ENCODE results near the gene ABL1.

ABL1 gene

DNA sequence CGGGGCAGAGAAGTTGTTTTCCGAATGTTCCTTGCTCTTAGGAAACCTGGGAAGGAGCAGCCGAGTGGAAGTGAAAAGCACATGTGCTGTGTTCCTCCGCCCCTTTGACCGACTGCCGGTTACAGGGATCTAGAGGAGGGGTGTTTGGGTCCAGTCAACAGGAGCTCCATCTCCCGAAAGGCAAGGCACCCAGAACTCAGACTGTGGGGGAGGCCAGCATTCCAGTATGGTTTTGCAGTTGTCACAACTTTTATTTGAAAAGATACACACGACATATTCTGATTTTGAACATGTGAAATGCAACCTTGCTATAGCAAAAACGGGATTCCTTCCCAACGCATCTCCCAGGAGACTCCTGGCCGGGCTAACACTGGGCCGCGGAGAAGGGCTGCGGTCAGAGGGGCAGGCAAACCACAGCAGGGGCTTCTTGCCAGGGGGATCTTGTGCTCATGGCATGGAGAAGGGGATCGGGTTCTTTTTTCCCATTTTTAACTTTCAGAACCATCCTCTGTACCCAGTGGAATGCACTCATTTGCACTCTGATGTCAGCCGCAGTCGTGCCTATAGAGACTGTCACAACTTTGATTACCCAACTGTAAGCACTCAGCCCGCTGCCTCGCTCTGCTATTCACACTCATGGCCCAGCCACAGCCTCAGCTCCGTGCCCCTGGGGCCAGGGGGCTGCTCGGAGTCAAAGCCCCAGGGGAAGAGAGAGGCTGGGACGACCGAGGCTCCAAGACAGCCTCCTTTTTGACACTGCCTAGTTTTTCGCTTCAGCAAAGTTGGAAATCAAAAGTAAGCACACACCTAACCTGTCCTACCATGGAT is 57.6 kb downstream of the ABL1 start:
- ChIA-PET POLR2A (no interaction called here), CTCF (interaction anchor here (1.0 kb wide), 1 partner anchor 106 kb away, joined by 3 read pairs; no protein-coding TSS in a partner anchor)
- no peak for TF ChIP-seq TARDBP (IDR thresholded peaks at IDR 0.05)
- no peak for TF ChIP-seq BHLHE40 (IDR thresholded peaks at IDR 0.05; ENCODE audit: borderline replicate concordance)
- DNase-seq (ENCODE audit: extremely low spot score): no peak

- TF ChIP-seq LEF1 (IDR thresholded peaks at IDR 0.05; ENCODE audit: borderline replicate concordance): no peak
- TF ChIP-seq CTBP1 (IDR thresholded peaks at IDR 0.05; ENCODE audit: borderline replicate concordance): no peak
- TF ChIP-seq ARNT (IDR thresholded peaks at IDR 0.05): no peak
- no peak for TF ChIP-seq NFRKB (IDR thresholded peaks at IDR 0.05)
- no peak for TF ChIP-seq BHLHE40 (IDR thresholded peaks at IDR 0.05; ENCODE audit: borderline replicate concordance)
- TF ChIP-seq FOXM1 (IDR thresholded peaks at IDR 0.05; ENCODE audit: borderline replicate concordance): no peak
- TF ChIP-seq SP1 (IDR thresholded peaks at IDR 0.05): no peak
- TF ChIP-seq PKNOX1 (IDR thresholded peaks at IDR 0.05): no peak
- TF ChIP-seq FOXK2 (IDR thresholded peaks at IDR 0.05): no peak
- no peak for TF ChIP-seq HDGF (IDR thresholded peaks at IDR 0.05; ENCODE audit: borderline replicate concordance)
- no peak for TF ChIP-seq ELF4 (IDR thresholded peaks at IDR 0.05)
- no peak for TF ChIP-seq L3MBTL2 (conservative IDR thresholded peaks at IDR 0.05)
- TF ChIP-seq TARDBP (IDR thresholded peaks at IDR 0.05): no peak
- TF ChIP-seq ZNF384 (IDR thresholded peaks at IDR 0.05): no peak
- no peak for TF ChIP-seq FOXA1 (IDR thresholded peaks at IDR 0.05)
- TF ChIP-seq SUZ12 (IDR thresholded peaks at IDR 0.05): no peak
- CTCF ChIA-PET: interaction anchor here (0.6 to 1.0 kb wide), 2 partner anchors 58 to 105 kb away, joined by 3 read pairs; no protein-coding TSS in a partner anchor
- POLR2A ChIA-PET: no interaction called here
- DNase-seq (ENCODE audit: extremely low spot score): no peak
These were observed 58.5 kb downstream of the ABL1 start for GRCh38 chr9:130893341-130894101.

DNA sequence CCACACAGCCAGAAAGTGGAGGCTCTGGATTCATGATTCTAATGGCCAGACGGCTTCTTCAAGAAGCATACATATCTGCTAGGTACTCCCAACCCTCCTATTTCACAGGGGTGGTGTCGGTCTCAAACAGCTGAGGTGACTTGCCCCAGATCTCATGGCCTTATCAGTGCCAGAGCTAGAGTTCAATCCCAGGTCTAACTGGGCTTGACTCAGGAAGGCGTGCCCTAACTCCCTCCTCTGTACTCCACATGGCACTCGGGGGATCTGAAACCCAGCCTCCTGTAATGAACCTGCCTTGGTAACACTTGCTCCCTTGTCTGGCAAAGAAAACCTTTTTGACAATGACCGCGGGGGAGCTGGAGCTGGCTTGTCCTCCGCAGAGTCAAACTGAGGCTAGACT is 59.5 kb downstream of the ABL1 start:
- TF ChIP-seq FOXM1 (IDR thresholded peaks at IDR 0.05; ENCODE audit: borderline replicate concordance): no peak
- no peak for TF ChIP-seq BHLHE40 (IDR thresholded peaks at IDR 0.05; ENCODE audit: borderline replicate concordance)
- TF ChIP-seq LEF1 (IDR thresholded peaks at IDR 0.05; ENCODE audit: borderline replicate concordance): no peak
- no peak for TF ChIP-seq ARNT (IDR thresholded peaks at IDR 0.05)
- no peak for TF ChIP-seq ELF4 (IDR thresholded peaks at IDR 0.05)
- no peak for TF ChIP-seq L3MBTL2 (conservative IDR thresholded peaks at IDR 0.05)
- TF ChIP-seq TARDBP (IDR thresholded peaks at IDR 0.05): no peak
- TF ChIP-seq SP1 (IDR thresholded peaks at IDR 0.05): no peak
- no peak for TF ChIP-seq CTBP1 (IDR thresholded peaks at IDR 0.05; ENCODE audit: borderline replicate concordance)
- no peak for TF ChIP-seq FOXA1 (IDR thresholded peaks at IDR 0.05)
- TF ChIP-seq ZNF384 (IDR thresholded peaks at IDR 0.05): no peak
- TF ChIP-seq SUZ12 (IDR thresholded peaks at IDR 0.05): no peak
- no peak for TF ChIP-seq NFRKB (IDR thresholded peaks at IDR 0.05)
- no peak for TF ChIP-seq FOXK2 (IDR thresholded peaks at IDR 0.05)
- TF ChIP-seq PKNOX1 (IDR thresholded peaks at IDR 0.05): no peak
- no peak for TF ChIP-seq HDGF (IDR thresholded peaks at IDR 0.05; ENCODE audit: borderline replicate concordance)
- CTCF ChIA-PET: interaction anchor here (1.1 kb wide), 1 partner anchor 31 kb away, joined by 4 read pairs; no protein-coding TSS in a partner anchor
- DNase-seq (ENCODE audit: extremely low spot score): no peak
- POLR2A ChIA-PET: no interaction called here

- no peak for TF ChIP-seq LEF1 (IDR thresholded peaks at IDR 0.05; ENCODE audit: borderline replicate concordance)
- no peak for TF ChIP-seq TARDBP (IDR thresholded peaks at IDR 0.05)
- no peak for TF ChIP-seq ELF4 (IDR thresholded peaks at IDR 0.05)
- no peak for TF ChIP-seq NFRKB (IDR thresholded peaks at IDR 0.05)
- TF ChIP-seq FOXA1 (IDR thresholded peaks at IDR 0.05): no peak
- TF ChIP-seq ARNT (IDR thresholded peaks at IDR 0.05): no peak
- no peak for TF ChIP-seq L3MBTL2 (conservative IDR thresholded peaks at IDR 0.05)
- TF ChIP-seq ZNF384 (IDR thresholded peaks at IDR 0.05): no peak
- no peak for TF ChIP-seq SUZ12 (IDR thresholded peaks at IDR 0.05)
- TF ChIP-seq PKNOX1 (IDR thresholded peaks at IDR 0.05): no peak
- TF ChIP-seq HDGF (IDR thresholded peaks at IDR 0.05; ENCODE audit: borderline replicate concordance): no peak
- no peak for TF ChIP-seq FOXM1 (IDR thresholded peaks at IDR 0.05; ENCODE audit: borderline replicate concordance)
- no peak for TF ChIP-seq CTBP1 (IDR thresholded peaks at IDR 0.05; ENCODE audit: borderline replicate concordance)
- ChIA-PET CTCF (interaction anchor here (1.1 kb wide), 1 partner anchor 30 kb away, joined by 4 read pairs; no protein-coding TSS in a partner anchor), POLR2A (no interaction called here)
- no peak for DNase-seq (ENCODE audit: extremely low spot score)
These were observed 60.0 kb downstream of the ABL1 start for GRCh38 chr9:130895038-130895437.

DNA sequence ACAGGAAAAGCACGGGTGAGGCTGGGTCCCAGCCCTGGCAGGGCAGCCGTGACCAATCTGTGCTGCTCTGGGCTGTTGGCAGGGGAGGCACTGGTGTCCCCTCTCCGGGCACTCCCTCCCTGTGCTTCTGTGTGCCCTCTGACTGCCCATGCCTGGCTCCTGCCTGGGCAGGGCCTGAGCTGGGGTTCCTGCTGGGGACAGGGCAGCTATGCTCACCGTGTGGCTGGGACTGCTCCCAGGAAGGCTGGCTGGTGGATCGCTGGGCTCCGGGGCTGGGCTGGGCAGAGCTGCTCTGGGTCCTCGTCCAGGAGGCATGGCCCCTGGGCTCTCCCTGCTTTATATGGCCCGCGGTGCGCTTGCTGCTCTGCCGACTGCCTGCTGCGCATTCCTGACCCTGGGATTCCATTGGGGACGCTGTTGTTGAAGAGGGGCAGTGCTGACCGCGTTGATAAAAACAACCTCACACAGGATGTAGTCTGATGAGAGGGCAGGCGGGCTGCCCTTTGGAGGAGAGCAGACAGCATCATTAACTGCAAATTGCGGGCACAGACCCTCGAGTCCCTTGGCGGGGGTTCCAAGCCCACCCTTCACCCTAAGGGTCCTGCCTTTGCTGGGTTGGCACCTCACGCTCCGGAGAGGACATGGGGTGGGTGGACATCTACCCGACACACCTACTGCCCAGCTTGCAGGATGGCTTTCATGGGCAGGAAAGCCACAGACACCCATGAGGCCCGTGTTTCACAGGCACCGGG is 60.6 kb downstream of the ABL1 start:
- ChIA-PET POLR2A (no interaction called here), CTCF (no interaction called here)
- TF ChIP-seq ELF4 (IDR thresholded peaks at IDR 0.05): no peak
- no peak for TF ChIP-seq FOXK2 (IDR thresholded peaks at IDR 0.05)
- TF ChIP-seq ZNF384 (IDR thresholded peaks at IDR 0.05): no peak
- no peak for TF ChIP-seq LEF1 (IDR thresholded peaks at IDR 0.05; ENCODE audit: borderline replicate concordance)
- no peak for DNase-seq (ENCODE audit: extremely low spot score)
